SK-N-SH (cell line): ENCODE results near the gene SPAG4.

Experiments used
- CHD2 ChIP-seq: fragments of 150-350 bp; IDR thresholded peaks from 2 replicates; pipeline ENCODE4 v1.6.1; 2018; ENCODE audit warnings: low read length; ENCODE audit not compliant: partially characterized antibody
- EP300 ChIP-seq, 2 experiments: IDR thresholded peaks; 2 replicates each; pipeline versions ENCODE4 v1.4.0 to v1.6.1; 2012; ENCODE audit warnings: borderline replicate concordance in 1 of 2, low read depth in 1 of 2, low read length in 1 of 2
- FOXM1 ChIP-seq: IDR thresholded peaks from 2 replicates; pipeline ENCODE4 v1.4.0; 2012; ENCODE audit warnings: low read depth, mild to moderate bottlenecking
- GABPA ChIP-seq: IDR thresholded peaks from 2 replicates; pipeline ENCODE4 v1.4.0; 2012; ENCODE audit warnings: low read depth, mild to moderate bottlenecking
- POLR2AphosphoS5 ChIP-seq: IDR thresholded peaks from 2 replicates; pipeline ENCODE4 v1.6.1; 2012; ENCODE audit warnings: low read depth, low read length
- RAD21 ChIP-seq: IDR thresholded peaks from 2 replicates; pipeline ENCODE4 v1.6.1; 2012; ENCODE audit warnings: mild to moderate bottlenecking, low read length
- RCOR1 ChIP-seq: fragments of 150-350 bp; IDR thresholded peaks from 2 replicates; pipeline ENCODE4 v1.6.1; 2017; ENCODE audit warnings: antibody characterized with exemption, low read length
- YY1 ChIP-seq: IDR thresholded peaks from 2 replicates; pipeline ENCODE4 v1.4.0; 2012; ENCODE audit warnings: low read depth, mild to moderate bottlenecking
- TF ChIP-seq, protein P1 (sequence below): fragments of 200-600 bp; sonication (generic); IDR thresholded peaks from 2 replicates; pipeline ENCODE4 v1.6.1; 2017; ENCODE audit warnings: antibody characterized with exemption, mild to moderate bottlenecking, moderate library complexity
- TF ChIP-seq, protein P2 (sequence below): fragments of 150-350 bp; IDR thresholded peaks from 2 replicates; pipeline ENCODE4 v1.6.1; 2016; ENCODE audit warnings: mild to moderate bottlenecking, low read depth, low read length
- TF ChIP-seq, protein P3 (sequence below): IDR thresholded peaks from 2 replicates; pipeline ENCODE4 v1.4.0; 2012; ENCODE audit warnings: low read depth, borderline replicate concordance
- TF ChIP-seq, protein P4 (sequence below): fragments of 150-350 bp; IDR thresholded peaks from 2 replicates; pipeline ENCODE4 v1.6.1; 2017; ENCODE audit warnings: antibody characterized with exemption, low read length, low read depth, borderline replicate concordance

DNA sequence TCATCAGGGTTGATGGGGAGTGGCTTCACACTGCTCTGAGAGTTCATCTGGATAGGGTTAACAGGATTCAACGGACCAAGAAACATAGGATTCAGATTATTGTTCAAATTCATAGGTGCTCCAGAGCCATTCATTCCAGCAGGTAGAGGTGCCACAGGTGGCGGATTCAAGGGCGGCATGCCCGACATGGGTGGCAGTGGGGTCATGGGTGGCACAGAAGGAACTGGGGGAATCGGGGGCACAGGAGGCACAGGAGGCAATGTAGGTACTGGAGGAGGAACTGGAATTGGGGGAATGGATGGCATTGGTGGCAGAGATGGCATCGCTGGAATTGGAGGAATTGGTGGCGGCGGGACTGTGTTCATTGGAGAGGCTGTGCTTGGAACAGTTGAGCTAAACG lies 38.8 kb downstream of the SPAG4 start:
- TF ChIP-seq, protein P1, sequence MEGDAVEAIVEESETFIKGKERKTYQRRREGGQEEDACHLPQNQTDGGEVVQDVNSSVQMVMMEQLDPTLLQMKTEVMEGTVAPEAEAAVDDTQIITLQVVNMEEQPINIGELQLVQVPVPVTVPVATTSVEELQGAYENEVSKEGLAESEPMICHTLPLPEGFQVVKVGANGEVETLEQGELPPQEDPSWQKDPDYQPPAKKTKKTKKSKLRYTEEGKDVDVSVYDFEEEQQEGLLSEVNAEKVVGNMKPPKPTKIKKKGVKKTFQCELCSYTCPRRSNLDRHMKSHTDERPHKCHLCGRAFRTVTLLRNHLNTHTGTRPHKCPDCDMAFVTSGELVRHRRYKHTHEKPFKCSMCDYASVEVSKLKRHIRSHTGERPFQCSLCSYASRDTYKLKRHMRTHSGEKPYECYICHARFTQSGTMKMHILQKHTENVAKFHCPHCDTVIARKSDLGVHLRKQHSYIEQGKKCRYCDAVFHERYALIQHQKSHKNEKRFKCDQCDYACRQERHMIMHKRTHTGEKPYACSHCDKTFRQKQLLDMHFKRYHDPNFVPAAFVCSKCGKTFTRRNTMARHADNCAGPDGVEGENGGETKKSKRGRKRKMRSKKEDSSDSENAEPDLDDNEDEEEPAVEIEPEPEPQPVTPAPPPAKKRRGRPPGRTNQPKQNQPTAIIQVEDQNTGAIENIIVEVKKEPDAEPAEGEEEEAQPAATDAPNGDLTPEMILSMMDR: no peak
- TF ChIP-seq POLR2AphosphoS5 (no peak), YY1 (no peak), RAD21 (no peak), GABPA (no peak), EP300 (IDR thresholded peaks at IDR 0.05; ENCODE audit: borderline replicate concordance in 1 of 2, low read depth in 1 of 2, low read length in 1 of 2) (no peak), RCOR1 (no peak), CHD2 (no peak), FOXM1 (no peak)
- TF ChIP-seq, protein P2, sequence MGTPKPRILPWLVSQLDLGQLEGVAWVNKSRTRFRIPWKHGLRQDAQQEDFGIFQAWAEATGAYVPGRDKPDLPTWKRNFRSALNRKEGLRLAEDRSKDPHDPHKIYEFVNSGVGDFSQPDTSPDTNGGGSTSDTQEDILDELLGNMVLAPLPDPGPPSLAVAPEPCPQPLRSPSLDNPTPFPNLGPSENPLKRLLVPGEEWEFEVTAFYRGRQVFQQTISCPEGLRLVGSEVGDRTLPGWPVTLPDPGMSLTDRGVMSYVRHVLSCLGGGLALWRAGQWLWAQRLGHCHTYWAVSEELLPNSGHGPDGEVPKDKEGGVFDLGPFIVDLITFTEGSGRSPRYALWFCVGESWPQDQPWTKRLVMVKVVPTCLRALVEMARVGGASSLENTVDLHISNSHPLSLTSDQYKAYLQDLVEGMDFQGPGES: no peak
- TF ChIP-seq, protein P3, sequence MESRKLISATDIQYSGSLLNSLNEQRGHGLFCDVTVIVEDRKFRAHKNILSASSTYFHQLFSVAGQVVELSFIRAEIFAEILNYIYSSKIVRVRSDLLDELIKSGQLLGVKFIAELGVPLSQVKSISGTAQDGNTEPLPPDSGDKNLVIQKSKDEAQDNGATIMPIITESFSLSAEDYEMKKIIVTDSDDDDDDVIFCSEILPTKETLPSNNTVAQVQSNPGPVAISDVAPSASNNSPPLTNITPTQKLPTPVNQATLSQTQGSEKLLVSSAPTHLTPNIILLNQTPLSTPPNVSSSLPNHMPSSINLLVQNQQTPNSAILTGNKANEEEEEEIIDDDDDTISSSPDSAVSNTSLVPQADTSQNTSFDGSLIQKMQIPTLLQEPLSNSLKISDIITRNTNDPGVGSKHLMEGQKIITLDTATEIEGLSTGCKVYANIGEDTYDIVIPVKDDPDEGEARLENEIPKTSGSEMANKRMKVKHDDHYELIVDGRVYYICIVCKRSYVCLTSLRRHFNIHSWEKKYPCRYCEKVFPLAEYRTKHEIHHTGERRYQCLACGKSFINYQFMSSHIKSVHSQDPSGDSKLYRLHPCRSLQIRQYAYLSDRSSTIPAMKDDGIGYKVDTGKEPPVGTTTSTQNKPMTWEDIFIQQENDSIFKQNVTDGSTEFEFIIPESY: no peak
- TF ChIP-seq, protein P4, sequence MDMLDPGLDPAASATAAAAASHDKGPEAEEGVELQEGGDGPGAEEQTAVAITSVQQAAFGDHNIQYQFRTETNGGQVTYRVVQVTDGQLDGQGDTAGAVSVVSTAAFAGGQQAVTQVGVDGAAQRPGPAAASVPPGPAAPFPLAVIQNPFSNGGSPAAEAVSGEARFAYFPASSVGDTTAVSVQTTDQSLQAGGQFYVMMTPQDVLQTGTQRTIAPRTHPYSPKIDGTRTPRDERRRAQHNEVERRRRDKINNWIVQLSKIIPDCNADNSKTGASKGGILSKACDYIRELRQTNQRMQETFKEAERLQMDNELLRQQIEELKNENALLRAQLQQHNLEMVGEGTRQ: no peak
